Renal cortical epithelial cell (primary cell): ENCODE results near the gene GNG14. TPM values are rescaled to one million over a fixed set of nuclear protein-coding genes. Genes with fewer than 3 reads are reported as not detected.

Experiments used
- DNase-seq: peaks from one replicate; pipeline ENCODE4 v3.0.0-alpha.2; 2011; ENCODE audit warnings: low read depth
- total RNA-seq: library from RNA; depleted of rRNA; stranded (reverse); fragments of >200 nt; gene quantifications from 2 replicates; pipeline ENCODE4 v1.2.3, GENCODE V29; 2014

GNG14 gene
- total RNA-seq, 1 donor from 2014 or later = not detected

DNA sequence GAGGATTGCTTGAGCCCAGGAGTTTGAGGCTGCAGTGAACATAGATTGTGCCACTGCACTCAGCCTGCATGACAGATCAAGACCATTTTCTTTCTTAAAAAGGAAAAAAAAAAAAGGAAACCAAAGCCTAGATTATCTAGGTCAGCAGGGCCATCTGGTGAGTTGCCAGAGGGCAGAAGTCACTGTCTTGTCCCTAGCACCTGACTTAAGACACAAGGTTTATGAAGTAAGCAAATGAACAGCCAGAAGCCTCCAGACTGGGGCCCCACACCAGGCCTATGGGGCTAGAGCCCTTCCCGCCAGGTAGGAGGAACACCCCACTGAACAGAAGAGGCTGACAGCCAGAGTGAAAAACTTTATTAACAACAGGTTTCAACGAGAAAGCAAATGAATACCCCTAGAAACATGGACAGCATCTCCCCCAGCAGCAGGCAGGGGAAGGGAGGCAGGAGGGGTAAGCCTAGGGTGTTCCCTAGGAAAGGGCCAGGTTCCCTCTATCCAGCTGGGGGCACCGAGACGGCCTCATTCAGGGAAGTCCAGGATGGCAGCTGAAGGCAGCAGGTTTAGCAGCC, 20.0 kb upstream of the GNG14 start:
- no peak for DNase-seq

DNA sequence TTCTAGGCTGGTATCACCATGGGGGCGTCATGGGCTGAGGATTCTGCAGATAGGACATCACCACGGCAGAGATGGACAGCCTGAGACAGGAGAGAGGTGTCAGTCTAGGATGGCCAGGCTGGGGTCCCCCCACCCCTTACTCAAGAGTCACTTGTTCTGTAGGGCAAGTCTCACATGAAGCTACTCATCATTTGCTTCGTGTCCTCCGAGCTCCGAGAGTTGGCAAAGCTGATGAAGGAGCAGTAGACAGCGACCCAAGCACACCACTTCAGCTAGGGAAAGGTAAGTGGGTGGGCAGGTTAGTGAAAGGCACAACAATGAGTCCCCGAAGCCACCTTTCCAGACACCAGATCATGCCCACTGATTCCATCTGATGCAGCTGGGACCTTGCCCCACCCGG, 19.5 kb upstream of the GNG14 start:
- no peak for DNase-seq

DNA sequence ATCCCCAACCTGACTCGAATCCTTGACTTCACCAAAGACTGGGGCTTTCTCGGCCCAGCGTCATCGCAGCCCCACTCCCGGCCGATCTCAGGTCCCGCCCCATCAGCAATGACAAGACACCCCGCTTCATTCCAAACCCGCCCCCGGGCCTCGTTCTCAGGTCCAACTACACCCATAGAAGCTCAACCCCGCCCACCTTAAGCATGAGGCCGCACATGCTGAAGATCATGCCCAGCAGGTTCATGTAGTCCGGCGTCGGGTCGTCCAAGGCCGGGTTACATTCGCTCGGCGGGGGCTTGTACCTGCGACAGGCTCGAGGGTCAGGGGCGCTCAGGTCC, 18.9 kb upstream of the GNG14 start:
- peak; percentile 37 for DNase-seq

DNA sequence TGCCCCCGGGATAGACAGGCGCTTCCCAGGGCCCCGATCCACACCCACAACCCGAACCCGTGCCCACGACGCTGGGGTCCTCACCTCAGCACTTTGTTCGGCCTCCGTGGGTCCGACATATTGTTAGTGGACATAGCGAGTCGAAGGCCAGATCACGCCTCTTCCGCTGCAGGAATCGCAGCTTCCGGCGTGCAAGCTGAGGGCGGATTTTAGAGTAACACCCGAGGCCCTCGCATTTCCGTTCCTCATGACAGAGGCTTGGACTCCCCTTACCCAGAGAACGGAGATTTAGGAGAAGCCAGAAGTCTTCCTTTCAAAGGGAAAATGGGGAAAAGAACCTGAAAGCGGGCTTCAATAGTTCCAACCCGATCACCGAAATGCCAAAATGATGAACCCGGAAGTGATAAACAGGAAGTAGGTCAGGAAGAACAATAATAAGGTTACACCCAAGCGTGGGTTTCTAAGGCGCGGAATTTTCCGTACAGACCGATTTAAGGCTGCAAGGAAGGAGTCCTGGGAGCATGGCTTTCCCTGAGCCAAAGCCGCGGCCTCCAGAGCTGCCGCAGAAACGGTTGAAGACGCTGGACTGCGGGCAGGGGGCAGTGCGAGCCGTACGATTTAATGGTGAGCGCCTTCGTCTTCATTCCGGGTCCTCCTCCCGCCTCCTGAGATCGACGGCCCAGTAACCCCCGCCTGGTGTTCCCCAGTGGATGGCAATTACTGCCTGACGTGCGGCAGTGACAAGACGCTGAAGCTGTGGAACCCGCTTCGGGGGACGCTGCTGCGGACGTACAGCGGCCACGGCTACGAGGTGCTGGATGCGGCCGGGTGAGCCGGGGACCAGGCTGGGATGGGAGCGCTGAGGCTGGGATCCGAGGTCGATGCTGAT, 18.3 kb upstream of the GNG14 start:
- DNase-seq = peak; percentile 73

DNA sequence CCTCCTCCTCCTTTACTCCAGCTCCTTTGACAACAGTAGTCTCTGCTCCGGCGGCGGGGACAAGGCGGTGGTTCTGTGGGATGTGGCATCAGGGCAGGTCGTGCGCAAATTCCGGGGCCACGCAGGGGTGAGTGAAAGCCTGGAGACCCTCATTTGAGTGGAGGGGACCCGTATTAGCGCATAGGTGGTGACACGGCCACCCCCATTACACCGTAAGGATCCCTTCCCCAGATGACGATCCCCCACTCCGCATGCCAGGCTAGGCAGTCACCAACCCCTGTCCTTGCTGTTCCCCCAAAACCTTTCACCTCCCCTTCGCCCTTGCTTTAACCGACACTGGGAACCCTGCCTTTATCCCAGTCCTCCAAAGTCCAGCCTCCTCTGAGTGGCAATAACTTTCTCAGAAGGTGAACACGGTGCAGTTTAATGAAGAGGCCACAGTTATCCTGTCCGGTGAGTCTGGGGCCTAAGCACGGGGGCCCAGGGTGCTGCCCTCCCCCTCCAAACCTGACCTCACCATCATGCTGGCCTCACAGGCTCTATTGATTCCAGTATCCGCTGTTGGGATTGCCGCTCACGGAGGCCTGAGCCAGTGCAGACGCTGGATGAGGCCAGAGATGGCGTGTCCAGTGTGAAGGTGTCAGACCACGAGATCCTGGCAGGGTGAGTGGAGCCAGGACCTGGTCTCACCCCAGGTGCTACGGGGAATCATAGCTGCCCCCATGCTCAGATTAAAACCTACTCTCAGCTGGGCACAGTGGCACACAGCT, 17.5 kb upstream of the GNG14 start:
- no peak for DNase-seq

DNA sequence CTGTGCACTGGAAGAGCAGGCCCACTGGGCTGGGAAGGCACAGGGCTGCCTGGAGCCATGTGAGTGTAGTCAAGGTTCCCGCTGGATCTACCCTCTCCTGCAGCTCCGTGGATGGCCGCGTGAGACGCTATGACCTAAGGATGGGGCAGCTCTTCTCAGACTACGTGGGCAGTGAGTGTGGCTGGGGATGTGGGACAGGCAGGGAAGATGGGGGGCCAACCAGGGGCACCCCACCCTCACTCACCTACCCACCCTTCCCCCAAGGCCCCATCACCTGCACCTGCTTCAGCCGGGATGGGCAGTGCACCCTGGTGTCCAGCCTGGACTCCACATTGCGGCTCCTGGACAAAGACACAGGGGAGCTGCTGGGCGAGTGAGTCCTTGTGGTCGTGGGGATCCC, 15.1 kb upstream of the GNG14 start:
- DNase-seq = no peak

DNA sequence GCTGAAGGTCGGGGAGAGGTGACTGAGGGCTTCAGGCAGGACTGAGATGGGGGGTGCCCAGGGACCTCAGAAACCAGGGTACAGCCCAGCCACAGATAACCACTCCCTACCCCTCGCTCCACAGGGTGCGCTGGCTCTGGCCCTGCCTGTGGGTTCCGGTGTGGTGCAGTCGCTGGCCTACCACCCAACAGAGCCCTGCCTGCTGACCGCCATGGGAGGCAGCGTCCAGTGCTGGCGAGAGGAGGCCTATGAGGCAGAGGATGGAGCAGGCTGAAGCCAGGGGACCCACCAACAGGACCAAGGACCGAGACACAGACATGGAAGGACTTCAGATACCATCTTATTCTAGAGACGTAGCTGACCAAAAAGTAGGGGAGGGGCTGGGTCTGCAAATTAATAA, 12.4 kb upstream of the GNG14 start:
- DNase-seq = no peak

DNA sequence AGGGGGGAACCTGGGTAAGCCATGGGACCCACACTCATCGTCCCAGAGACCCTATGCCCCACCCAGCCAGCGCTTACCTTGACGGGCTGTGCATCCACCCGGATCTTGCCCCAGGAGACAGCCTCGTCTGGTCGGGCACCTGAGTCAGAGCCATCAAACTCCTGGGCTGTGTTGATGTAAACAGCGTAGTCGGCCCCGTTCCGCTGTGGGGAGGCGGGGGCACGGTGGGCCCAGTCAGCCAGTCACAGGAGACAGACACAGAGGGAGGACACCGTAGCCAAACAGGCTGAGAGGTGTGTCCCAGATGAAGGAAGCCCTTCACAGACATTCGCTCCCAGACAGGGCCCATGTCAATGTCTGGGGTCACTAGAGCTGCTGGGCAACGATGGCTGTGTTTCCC, 11.9 kb upstream of the GNG14 start:
- no peak for DNase-seq

DNA sequence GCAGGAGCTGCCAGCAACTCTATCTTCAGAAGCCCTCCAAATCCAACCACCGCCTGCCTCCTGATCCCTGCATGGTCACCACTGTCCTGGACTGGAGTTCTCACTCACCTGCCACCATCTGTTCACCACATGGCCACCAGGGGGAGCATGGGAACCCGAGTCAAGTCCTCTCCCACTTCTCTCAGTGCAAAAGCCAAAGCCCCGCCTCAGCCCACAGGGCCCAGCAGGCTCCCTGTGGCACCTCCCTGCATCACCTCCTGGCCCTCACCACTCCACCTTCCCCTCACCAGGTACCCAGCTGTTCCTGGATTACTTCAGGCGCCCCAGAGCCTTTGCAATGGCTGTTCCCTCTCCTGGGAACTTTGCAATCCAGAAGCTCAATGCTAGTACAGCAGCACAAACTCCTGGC, 11.4 kb upstream of the GNG14 start:
- peak; percentile 61 for DNase-seq

DNA sequence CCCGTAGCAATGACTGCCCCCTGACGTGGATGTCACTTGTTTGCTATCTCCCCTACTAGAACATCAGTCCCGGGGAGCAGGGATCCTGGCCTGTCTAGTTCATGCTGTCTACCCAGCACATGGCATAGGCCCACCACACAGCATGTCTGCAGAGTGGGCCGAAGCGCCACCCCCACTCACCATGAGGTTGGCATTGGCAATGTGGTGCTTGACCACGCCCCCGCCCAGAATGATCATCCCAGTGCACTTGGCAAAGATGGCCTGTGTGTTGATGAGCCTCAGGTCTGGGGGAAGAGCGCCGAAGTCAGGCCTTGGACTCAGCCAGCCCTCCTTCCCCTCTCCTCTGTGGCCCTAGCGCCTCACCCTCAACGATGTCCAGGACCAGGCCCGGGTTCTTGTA, 10.9 kb upstream of the GNG14 start:
- DNase-seq = no peak

DNA sequence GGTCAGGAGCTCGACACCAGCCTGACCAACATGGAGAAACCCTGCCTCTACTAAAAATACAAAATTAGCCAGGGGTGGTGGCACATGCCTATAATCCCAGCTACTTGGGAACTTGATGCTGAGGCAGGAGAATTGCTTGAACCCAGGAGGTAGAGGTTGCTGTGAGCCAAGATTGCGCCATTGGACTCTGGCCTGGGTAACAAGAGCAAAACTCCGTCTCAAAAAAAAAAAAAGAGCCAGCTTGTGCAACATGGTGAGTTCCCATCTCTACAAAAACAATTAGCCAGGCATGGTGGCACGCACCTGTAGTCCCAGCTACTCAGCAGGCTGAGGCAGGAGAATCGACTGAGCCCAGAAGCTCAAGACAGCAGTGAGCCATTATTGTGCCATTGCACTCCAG, 9.8 kb upstream of the GNG14 start:
- DNase-seq = peak; percentile 22

DNA sequence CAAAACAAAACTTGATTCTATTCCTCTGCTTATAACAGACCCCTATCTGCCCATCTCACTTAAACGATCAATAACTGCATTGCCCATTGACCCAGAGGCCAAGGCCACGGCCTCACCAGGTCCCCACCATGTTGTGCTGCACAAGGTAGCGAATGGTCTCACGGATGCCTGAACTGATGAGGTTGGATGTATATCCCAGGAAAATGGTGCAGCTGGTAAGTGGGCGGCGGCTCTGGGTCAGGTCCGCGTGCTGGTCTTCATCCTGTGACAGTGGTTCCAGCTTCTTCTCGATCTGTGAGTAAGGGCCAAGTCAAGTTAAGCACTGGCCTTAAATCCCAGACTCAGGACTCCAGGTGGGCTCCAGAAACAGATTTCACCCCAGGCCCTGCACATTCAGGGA, 7.8 kb upstream of the GNG14 start:
- no peak for DNase-seq

DNA sequence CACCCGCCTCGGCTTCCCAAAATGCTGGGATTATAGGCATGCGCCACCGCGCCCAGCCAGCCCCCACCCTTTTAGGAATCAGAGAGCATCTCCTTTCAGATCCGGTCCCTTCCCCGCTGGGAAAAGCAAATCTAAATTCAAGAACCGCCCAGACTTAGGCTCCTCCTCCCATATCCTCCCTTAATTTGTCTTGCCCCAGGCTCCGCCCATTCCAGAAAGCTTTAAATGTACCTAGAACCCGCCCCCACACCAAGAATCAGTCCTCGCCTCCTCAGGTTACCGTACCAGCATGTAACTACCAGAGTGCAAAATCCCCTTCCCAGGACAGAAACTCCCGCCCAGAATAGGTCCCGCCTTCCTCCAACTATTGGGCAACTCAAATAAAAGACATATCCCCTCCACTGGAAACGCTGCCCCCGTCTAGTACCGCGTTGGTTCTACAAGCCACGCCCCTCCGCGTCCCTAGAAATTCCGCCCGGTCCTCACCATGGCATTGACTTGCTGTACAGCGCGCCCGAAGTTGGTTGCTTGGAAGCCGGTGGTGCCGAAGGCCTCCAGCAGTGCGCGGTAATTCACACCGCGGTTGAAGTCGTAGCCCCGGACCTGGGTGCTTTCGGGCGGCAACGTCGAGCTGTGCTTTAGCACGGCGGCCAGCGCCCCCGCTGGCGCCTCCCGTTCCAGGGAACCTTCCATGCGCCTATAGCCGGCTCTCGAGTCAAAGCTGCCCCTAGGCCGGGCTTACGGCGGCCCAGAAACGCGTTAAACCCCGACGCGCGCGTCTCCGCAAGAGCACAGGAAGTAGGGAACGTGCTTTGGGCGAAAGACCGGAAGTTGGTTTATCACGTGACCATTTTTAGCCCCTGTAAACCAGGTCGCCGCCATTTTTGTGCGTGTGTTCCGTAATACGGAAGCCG, 6.5 kb upstream of the GNG14 start, which contains the start of gene DHPS:
Gene DHPS, minus strand, starts transcription at position 807 of the 914 bp plus-strand sequence. Its CDS starts 114 bp downstream, at position 693.
- DNase-seq = peak; percentile 97

DNA sequence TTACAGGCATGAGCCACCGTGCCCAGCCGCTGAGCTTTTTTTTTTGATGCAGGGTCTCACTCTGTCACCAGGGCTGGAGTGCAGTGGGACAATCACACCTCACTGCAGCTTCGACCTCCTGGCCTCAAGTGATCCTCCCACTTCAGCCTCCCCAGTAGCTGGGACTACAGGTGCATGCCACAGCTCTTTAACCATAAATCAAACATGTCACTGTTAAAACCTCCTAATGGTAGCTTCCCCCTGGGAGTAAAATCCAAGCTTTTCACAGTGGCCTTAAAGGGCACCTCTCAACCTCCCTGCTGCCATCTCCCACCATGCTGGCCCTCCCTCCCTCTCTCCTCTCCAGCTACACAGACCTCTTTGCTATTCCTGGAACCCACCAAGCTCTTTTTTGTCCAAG, 2.0 kb upstream of the GNG14 start:
- DNase-seq = no peak

DNA sequence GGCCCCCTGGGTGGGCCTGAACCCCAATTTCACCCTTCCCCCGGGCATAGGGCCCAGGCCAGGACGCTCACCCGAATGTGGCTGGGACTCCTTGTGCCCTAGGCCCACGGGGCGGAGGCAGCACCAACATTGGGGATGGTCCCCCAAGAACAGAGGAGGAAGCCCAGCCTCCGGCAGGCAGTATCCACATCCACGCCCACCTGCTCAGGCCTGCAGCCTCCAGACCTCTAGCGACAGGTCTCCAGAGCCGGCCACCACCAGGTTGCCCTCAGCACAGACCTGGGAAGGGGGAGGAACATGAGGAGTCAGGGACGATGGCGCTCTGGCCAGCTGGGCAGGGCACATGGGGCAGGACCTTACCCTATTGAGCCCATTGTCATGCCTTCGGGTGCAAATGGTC, 1.2 kb downstream of the GNG14 start:
- DNase-seq = no peak

DNA sequence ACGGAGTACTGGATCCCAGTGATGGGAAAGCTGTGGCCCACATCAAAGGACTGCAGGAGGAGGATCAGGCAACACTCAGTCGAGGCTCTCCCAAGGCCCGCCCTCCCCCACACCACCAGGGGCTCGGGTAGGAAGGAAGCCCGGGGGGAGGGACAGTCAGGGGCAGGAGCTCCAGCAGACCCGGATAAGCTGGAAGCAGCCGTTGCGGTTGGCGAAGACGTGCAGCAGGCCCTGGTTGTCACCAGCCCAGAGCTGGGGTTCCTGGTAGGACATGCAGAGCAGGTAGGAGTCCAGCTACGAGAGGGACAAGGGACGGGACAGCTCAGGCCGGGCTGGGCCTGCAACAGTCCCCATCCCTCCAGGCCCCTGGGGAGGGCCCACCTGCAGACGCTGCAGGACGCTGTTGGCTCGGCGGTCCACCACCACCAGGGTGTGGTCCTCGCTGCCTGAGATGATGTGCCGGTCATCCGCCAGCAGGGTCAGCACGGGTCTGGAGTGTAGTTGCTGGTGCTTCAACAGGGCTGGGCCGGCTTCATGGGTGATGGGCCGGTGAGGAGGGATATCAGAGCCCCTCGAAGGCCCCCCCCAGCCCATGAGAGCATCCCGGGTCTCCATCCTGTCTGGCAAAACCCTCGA, 1.9 kb downstream of the GNG14 start:
- no peak for DNase-seq

DNA sequence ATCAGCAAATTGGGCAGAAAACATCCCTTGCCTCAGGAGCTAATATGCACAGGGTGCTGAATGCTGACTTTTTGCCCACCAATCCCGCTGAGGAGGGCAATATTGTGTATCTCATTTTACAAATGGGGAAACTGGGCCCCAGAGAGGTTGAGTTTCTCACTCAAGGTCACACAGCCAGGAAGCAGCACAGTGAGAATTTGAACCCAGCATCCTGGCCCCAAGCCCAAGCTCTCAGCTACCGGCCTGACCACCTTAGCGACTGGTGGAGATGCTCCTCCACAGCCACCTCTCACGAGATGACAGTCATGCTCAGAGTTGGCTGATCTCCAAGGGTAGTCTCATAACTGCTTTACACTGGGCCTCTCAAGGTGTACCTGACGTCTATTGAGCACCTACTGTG, 5.2 kb downstream of the GNG14 start:
- DNase-seq = no peak

DNA sequence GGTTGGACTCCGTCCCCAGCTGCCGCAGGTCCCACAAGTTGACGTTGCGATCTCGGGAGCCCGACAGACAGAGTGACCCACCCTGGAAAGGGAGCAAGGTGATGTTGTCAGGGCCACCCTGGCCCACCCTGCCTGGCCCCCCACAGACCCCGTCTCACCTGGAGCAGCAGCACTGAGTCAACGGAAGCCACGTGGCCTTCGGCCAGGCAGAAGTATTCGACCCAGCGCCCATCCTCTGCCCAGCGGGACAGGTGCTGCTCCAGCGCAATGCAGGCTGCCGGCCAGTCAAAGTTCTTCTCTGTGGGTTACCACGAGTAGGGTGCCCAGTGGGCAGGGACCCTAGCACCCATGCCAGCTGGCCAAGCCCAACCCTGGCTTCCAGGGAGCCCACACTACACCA, 6.8 kb downstream of the GNG14 start:
- DNase-seq = no peak

DNA sequence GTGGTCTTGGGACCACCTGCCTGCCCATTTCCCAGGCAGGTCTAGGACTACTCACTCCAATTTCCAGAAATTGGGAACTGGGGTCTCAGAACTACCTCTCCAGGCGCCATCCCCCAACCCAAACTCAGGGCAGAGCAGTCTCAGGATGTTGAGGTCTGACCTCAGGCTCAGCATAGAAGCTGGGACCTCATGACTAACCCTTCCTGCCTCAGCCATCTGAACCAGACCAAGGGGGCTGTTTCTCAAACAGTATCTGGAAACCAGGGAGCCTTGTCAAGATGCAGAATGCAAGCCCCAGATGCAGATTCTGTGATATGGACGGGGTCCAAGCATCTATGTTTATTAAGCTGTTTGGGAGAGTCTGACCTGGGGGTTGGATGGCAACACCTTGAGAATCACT, 7.3 kb downstream of the GNG14 start:
- DNase-seq = no peak

DNA sequence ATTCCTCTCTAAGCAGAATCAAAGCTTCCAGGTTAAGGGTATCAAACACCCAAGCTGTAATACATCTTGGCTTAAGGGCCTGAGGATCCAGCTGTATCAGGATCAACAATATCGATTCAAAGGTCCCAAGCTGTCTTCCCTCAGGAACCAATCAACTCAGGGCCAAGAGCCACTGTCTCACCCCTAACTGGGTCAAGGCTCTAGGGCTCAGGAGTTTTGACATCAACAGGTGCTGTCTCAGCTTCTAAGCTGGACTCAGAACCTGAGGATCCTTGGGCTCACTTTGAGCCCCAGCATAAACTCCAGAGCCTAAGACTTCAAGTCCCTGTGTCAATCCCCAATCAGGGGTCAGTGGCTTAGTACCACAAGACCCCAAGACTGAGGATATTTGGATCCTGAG, 7.7 kb downstream of the GNG14 start:
- no peak for DNase-seq

DNA sequence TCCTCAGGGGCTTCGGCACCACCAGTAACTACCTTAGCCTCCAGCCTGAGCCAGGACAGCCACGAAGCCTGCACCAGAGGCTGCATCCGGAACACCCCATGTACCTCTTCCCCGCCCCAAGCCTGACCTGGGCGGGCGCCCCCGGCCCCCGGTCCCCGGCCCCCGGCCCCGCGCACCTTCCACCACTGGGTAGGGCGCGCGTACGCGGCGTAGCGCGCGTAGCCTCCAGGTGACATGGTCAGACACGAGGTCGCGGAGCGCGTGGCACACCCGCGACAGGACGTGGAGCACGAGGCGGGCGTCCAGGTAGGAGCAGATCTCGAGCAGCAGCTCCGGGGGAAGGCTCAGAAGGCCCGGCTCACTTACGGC, 8.2 kb downstream of the GNG14 start:
- DNase-seq = no peak
